HEK293 (cell line): ENCODE results near the gene SMIM33.

Source experiments
- ATF2 ChIP-seq: fragments of 450-650 bp; formaldehyde crosslinking; IDR thresholded peaks from 2 replicates; pipeline ENCODE4 v1.5.1; 2016; ENCODE audit warnings: missing biosample characterization, missing genetic modification characterization, low read depth
- FEZF1 ChIP-seq: fragments of 450-650 bp; formaldehyde crosslinking; IDR thresholded peaks from 2 replicates; pipeline ENCODE4 v1.5.1; 2016; ENCODE audit warnings: missing biosample characterization, missing genetic modification characterization
- HOXC10 ChIP-seq: sonication (generic); formaldehyde crosslinking; IDR thresholded peaks from 2 replicates; pipeline ENCODE4 v1.8.1; 2023; ENCODE audit warnings: mild to moderate bottlenecking, missing genetic modification reagents
- KLF9 ChIP-seq: fragments of 450-650 bp; formaldehyde crosslinking; IDR thresholded peaks from 2 replicates; pipeline ENCODE4 v1.5.1; 2016; ENCODE audit warnings: missing biosample characterization, missing genetic modification characterization, low read depth
- MEIS1 ChIP-seq: sonication (generic); formaldehyde crosslinking; IDR thresholded peaks from 2 replicates; pipeline ENCODE4 v1.8.1; 2022; ENCODE audit warnings: missing genetic modification reagents, mild to moderate bottlenecking, borderline replicate concordance
- PRDM1 ChIP-seq: fragments of 450-650 bp; formaldehyde crosslinking; IDR thresholded peaks from 2 replicates; pipeline ENCODE4; 2016; ENCODE audit warnings: missing biosample characterization, missing genetic modification characterization
- PRDM10 ChIP-seq: fragments of 450-650 bp; formaldehyde crosslinking; IDR thresholded peaks from 2 replicates; pipeline ENCODE4 v1.5.1; 2016; ENCODE audit warnings: missing biosample characterization, missing genetic modification characterization
- SCRT2 ChIP-seq: fragments of 450-650 bp; formaldehyde crosslinking; IDR thresholded peaks from 2 replicates; pipeline ENCODE4 v1.5.1; 2016; ENCODE audit warnings: missing biosample characterization, missing genetic modification characterization
- SP2 ChIP-seq: fragments of 450-650 bp; formaldehyde crosslinking; IDR thresholded peaks from 2 replicates; pipeline ENCODE4 v1.5.1; 2016; ENCODE audit warnings: missing biosample characterization, missing genetic modification characterization
- SP7 ChIP-seq: fragments of 450-650 bp; formaldehyde crosslinking; IDR thresholded peaks from 2 replicates; pipeline ENCODE4 v1.5.1; 2016; ENCODE audit warnings: missing biosample characterization, missing genetic modification characterization
- YY1 ChIP-seq: fragments of 450-650 bp; formaldehyde crosslinking; IDR thresholded peaks from 2 replicates; pipeline ENCODE4 v1.5.1; 2018; ENCODE audit warnings: missing biosample characterization, missing genetic modification characterization
- ZEB2 ChIP-seq: fragments of 450-650 bp; formaldehyde crosslinking; IDR thresholded peaks from 2 replicates; pipeline ENCODE4 v1.5.1; 2016; ENCODE audit warnings: missing biosample characterization, missing genetic modification characterization
- ZFP3 ChIP-seq: fragments of 450-650 bp; formaldehyde crosslinking; IDR thresholded peaks from 2 replicates; pipeline ENCODE4 v1.5.1; 2016; ENCODE audit warnings: low read depth, missing biosample characterization, missing genetic modification characterization
- ZFP41 ChIP-seq: fragments of 450-650 bp; formaldehyde crosslinking; IDR thresholded peaks from 2 replicates; pipeline ENCODE4 v1.5.1; 2016; ENCODE audit warnings: missing biosample characterization, missing genetic modification characterization, borderline replicate concordance
- ZNF121 ChIP-seq: fragments of 450-650 bp; formaldehyde crosslinking; IDR thresholded peaks from 2 replicates; pipeline ENCODE4 v1.5.1; 2016; ENCODE audit warnings: missing biosample characterization, missing genetic modification characterization
- ZNF140 ChIP-seq: fragments of 450-650 bp; formaldehyde crosslinking; IDR thresholded peaks from 2 replicates; pipeline ENCODE4 v1.5.1; 2016; ENCODE audit warnings: missing biosample characterization, missing genetic modification characterization
- ZNF174 ChIP-seq: fragments of 450-650 bp; formaldehyde crosslinking; IDR thresholded peaks from 2 replicates; pipeline ENCODE4 v1.5.0; 2017; ENCODE audit warnings: missing biosample characterization, mild to moderate bottlenecking, missing genetic modification characterization
- ZNF202 ChIP-seq: fragments of 450-650 bp; formaldehyde crosslinking; IDR thresholded peaks from 2 replicates; pipeline ENCODE4 v1.5.1; 2016; ENCODE audit warnings: missing biosample characterization, missing genetic modification characterization, borderline replicate concordance
- ZNF280C ChIP-seq: fragments of 450-650 bp; formaldehyde crosslinking; IDR thresholded peaks from 2 replicates; pipeline ENCODE4 v1.5.1; 2016; ENCODE audit warnings: missing biosample characterization, missing genetic modification characterization
- ZNF391 ChIP-seq: fragments of 450-650 bp; formaldehyde crosslinking; IDR thresholded peaks from 2 replicates; pipeline ENCODE4 v1.5.1; 2016; ENCODE audit warnings: low read depth, missing biosample characterization, missing genetic modification characterization, borderline replicate concordance
- ZNF473 ChIP-seq: fragments of 450-650 bp; formaldehyde crosslinking; IDR thresholded peaks from 2 replicates; pipeline ENCODE4 v1.5.1; 2017; ENCODE audit warnings: missing biosample characterization, missing genetic modification characterization
- ZNF514 ChIP-seq: fragments of 450-650 bp; formaldehyde crosslinking; IDR thresholded peaks from 2 replicates; pipeline ENCODE4 v1.5.1; 2016; ENCODE audit warnings: missing biosample characterization, missing genetic modification characterization
- ZNF558 ChIP-seq: fragments of 450-650 bp; formaldehyde crosslinking; IDR thresholded peaks from 2 replicates; pipeline ENCODE4 v1.5.1; 2016; ENCODE audit warnings: missing biosample characterization, missing genetic modification characterization
- ZNF610 ChIP-seq: fragments of 450-650 bp; formaldehyde crosslinking; IDR thresholded peaks from 2 replicates; pipeline ENCODE4 v1.5.1; 2016; ENCODE audit warnings: missing biosample characterization, missing genetic modification characterization, borderline replicate concordance
- ZNF658 ChIP-seq: fragments of 450-650 bp; formaldehyde crosslinking; IDR thresholded peaks from 2 replicates; pipeline ENCODE4; 2016; ENCODE audit warnings: missing biosample characterization, missing genetic modification characterization
- ZNF76 ChIP-seq: fragments of 450-650 bp; formaldehyde crosslinking; IDR thresholded peaks from 2 replicates; pipeline ENCODE4; 2016; ENCODE audit warnings: low read depth, missing biosample characterization, missing genetic modification characterization, borderline replicate concordance
- ZNF768 ChIP-seq: fragments of 450-650 bp; formaldehyde crosslinking; IDR thresholded peaks from 2 replicates; pipeline ENCODE4 v1.5.1; 2018; ENCODE audit warnings: missing biosample characterization, mild to moderate bottlenecking, missing genetic modification characterization
- TF ChIP-seq, protein P1 (sequence below): fragments of 450-650 bp; formaldehyde crosslinking; IDR thresholded peaks from 2 replicates; pipeline ENCODE4 v1.5.1; 2016; ENCODE audit warnings: missing biosample characterization, missing genetic modification characterization
- TF ChIP-seq, protein P2 (sequence below): fragments of 450-650 bp; formaldehyde crosslinking; IDR thresholded peaks from 2 replicates; pipeline ENCODE4 v1.5.1; 2016; ENCODE audit warnings: missing biosample characterization, missing genetic modification characterization

The SMIM33 gene

GRCh38 chr5:139517683-139518564, 47.1 kb downstream of the SMIM33 start (continued):
- no peak for TF ChIP-seq FEZF1
- no peak for TF ChIP-seq ZNF558 (tag by site-specific recombination)
- TF ChIP-seq SCRT2, result peak; percentile 64
- no peak for TF ChIP-seq ZNF202 (tag by site-specific recombination)
- TF ChIP-seq, protein P1, sequence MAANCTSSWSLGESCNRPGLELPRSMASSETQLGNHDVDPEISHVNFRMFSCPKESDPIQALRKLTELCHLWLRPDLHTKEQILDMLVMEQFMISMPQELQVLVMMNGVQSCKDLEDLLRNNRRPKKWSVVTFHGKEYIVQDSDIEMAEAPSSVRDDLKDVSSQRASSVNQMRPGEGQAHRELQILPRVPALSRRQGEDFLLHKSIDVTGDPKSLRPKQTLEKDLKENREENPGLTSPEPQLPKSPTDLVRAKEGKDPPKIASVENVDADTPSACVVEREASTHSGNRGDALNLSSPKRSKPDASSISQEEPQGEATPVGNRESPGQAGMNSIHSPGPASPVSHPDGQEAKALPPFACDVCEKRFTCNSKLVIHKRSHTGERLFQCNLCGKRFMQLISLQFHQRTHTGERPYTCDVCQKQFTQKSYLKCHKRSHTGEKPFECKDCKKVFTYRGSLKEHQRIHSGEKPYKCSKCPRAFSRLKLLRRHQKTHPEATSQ (tag by site-specific recombination), result peak; percentile 81
- TF ChIP-seq, protein P2, sequence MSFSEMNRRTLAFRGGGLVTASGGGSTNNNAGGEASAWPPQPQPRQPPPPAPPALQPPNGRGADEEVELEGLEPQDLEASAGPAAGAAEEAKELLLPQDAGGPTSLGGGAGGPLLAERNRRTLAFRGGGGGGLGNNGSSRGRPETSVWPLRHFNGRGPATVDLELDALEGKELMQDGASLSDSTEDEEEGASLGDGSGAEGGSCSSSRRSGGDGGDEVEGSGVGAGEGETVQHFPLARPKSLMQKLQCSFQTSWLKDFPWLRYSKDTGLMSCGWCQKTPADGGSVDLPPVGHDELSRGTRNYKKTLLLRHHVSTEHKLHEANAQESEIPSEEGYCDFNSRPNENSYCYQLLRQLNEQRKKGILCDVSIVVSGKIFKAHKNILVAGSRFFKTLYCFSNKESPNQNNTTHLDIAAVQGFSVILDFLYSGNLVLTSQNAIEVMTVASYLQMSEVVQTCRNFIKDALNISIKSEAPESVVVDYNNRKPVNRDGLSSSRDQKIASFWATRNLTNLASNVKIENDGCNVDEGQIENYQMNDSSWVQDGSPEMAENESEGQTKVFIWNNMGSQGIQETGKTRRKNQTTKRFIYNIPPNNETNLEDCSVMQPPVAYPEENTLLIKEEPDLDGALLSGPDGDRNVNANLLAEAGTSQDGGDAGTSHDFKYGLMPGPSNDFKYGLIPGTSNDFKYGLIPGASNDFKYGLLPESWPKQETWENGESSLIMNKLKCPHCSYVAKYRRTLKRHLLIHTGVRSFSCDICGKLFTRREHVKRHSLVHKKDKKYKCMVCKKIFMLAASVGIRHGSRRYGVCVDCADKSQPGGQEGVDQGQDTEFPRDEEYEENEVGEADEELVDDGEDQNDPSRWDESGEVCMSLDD (tag by site-specific recombination), result peak; percentile 80; the same call in 1 of the 2 replicates
- no peak; the same call in 1 of the 2 replicates for TF ChIP-seq SP2
- peak; percentile 94 for TF ChIP-seq SP7 (tag by site-specific recombination)
- TF ChIP-seq ZFP3 (tag by site-specific recombination), result no peak
- no peak for TF ChIP-seq ZNF514 (tag by site-specific recombination)
- TF ChIP-seq ZNF658 (tag by site-specific recombination), result peak; percentile 93; the same call in 1 of the 2 replicates
- peak; percentile 98 for TF ChIP-seq ZNF76
- TF ChIP-seq ZFP41 (tag by site-specific recombination), result no peak
- TF ChIP-seq KLF9, result peak; percentile 47
- no peak for TF ChIP-seq PRDM1 (tag by site-specific recombination)
- TF ChIP-seq ZNF768 (tag by site-specific recombination), result no peak
- no peak for TF ChIP-seq ZNF174
- TF ChIP-seq MEIS1 (CRISPR knock-in tag), result no peak
- TF ChIP-seq ZNF140, result no peak
- no peak for TF ChIP-seq HOXC10 (CRISPR knock-in tag)
- peak; percentile 95 for TF ChIP-seq ATF2 (tag by site-specific recombination)
- TF ChIP-seq ZNF391 (tag by site-specific recombination), result peak; percentile 94
- peak; percentile 87 for TF ChIP-seq YY1 (tag by site-specific recombination)
- no peak for TF ChIP-seq ZNF473
- peak; percentile 88 for TF ChIP-seq ZNF610 (tag by site-specific recombination)
- peak; percentile 75 for TF ChIP-seq PRDM10 (tag by site-specific recombination)
- TF ChIP-seq ZEB2 (tag by site-specific recombination), result peak; percentile 98
- TF ChIP-seq ZNF280C (tag by site-specific recombination), result no peak
- no peak for TF ChIP-seq ZNF121 (tag by site-specific recombination)
